Measurements from ENCODE around the gene PLIN1.

GRCh38 chr15:89653578-89653977, 25.6 kb downstream of the PLIN1 start:
- TF ChIP-seq, protein P1, sequence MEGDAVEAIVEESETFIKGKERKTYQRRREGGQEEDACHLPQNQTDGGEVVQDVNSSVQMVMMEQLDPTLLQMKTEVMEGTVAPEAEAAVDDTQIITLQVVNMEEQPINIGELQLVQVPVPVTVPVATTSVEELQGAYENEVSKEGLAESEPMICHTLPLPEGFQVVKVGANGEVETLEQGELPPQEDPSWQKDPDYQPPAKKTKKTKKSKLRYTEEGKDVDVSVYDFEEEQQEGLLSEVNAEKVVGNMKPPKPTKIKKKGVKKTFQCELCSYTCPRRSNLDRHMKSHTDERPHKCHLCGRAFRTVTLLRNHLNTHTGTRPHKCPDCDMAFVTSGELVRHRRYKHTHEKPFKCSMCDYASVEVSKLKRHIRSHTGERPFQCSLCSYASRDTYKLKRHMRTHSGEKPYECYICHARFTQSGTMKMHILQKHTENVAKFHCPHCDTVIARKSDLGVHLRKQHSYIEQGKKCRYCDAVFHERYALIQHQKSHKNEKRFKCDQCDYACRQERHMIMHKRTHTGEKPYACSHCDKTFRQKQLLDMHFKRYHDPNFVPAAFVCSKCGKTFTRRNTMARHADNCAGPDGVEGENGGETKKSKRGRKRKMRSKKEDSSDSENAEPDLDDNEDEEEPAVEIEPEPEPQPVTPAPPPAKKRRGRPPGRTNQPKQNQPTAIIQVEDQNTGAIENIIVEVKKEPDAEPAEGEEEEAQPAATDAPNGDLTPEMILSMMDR (IDR thresholded peaks at IDR 0.05; ENCODE audit: poor library complexity), result no peak
- no peak for TF ChIP-seq EZH2phosphoT487 (IDR thresholded peaks at IDR 0.05; ENCODE audit: low read depth, severe bottlenecking, unreplicated experiment)
- no peak for TF ChIP-seq EZH2 (IDR thresholded peaks at IDR 0.05; ENCODE audit: borderline replicate concordance)
